Endothelial cell of umbilical vein (primary cell): ENCODE measurements around the gene ARHGEF6. TPM values are rescaled to one million over a fixed set of nuclear protein-coding genes. Genes with fewer than 3 reads are reported as not detected.
A peak's percentile ranks its signal among the peaks of the same experiment; 100 is the strongest.

Source experiments
- BruUV-seq: library from RNA; stranded (reverse); fragments of 400-500 nt; replicated peaks from 2 replicates; lab custom pipeline; 2021; lab: Mats Ljungman, UMichigan
- CTCF ChIA-PET: fragments of 300-600, 350-600 bp; sonication (Branson Sonifier 250); formaldehyde crosslinking; loops from one replicate; lab custom pipeline; 2021; ENCODE audit warnings: antibody characterized with exemption, inconsistent platforms; lab: Charles Lee
- POLR2A ChIA-PET: fragments of 300-600, 350-600 bp; sonication (Branson Sonifier 250); formaldehyde crosslinking; loops from one replicate; lab custom pipeline; 2021; ENCODE audit warnings: antibody characterized with exemption, inconsistent platforms; lab: Charles Lee
- DNase-seq: peaks from one replicate; pipeline ENCODE4 v3.0.0-alpha.2; 2011; ENCODE audit warnings: low read depth, low spot score
- FAIRE-seq: peaks from 2 replicates; lab custom pipeline; 2011; peaks lifted over from hg19 to GRCh38; lab: Jason Lieb, UNC
- H2AFZ ChIP-seq: 2 replicates; pipeline ENCODE4 v1.6.0; 2012; ENCODE audit warnings: low read depth, low read length, control low read depth, inconsistent platforms
- H3K27ac ChIP-seq: 2 replicates; pipeline ENCODE4 v1.5.1; 2011; ENCODE audit warnings: low read depth, mild to moderate bottlenecking, control low read depth, low read length, moderate library complexity; ENCODE audit not compliant: insufficient read depth
- H3K27me3 ChIP-seq, 2 experiments: 2 replicates each; pipeline versions ENCODE4 v1.6.0 to v1.6.1; 2011; ENCODE audit warnings: low read length in 2 of 2, mixed read lengths in 1 of 2; ENCODE audit not compliant: control insufficient read depth in 2 of 2, insufficient read depth in 2 of 2
- H3K36me3 ChIP-seq, 2 experiments: 2 replicates in 1 of 2; 3 replicates in 1 of 2; pipeline ENCODE4 v1.5.1; 2011; ENCODE audit warnings: low read length in 2 of 2, mild to moderate bottlenecking in 1 of 2, moderate library complexity in 1 of 2; ENCODE audit not compliant: control insufficient read depth in 2 of 2, insufficient read depth in 2 of 2; ENCODE audit errors: extremely low read depth in 1 of 2
- H3K4me1 ChIP-seq: 3 replicates; pipeline ENCODE4 v1.5.1; 2011; ENCODE audit warnings: mild to moderate bottlenecking, low read length; ENCODE audit not compliant: control insufficient read depth, insufficient read depth; ENCODE audit errors: extremely low read depth
- H3K4me2 ChIP-seq: 2 replicates; pipeline ENCODE4 v1.6.1; 2011; ENCODE audit warnings: low read length, control low read depth, mixed read lengths; ENCODE audit not compliant: insufficient read depth
- H3K4me3 ChIP-seq, 3 experiments: fragments of 200-600 bp in 1 of 3; sonication (generic), shearing (Covaris generic) in 1 of 3; replicated peaks in 1 of 3; 2 replicates each; pipeline ENCODE4 v1.5.1; 2011 to 2016; ENCODE audit warnings: control low read depth in 3 of 3, low read length in 3 of 3, mild to moderate bottlenecking in 2 of 3, inconsistent platforms in 1 of 3, low read depth in 1 of 3, moderate library complexity in 1 of 3; ENCODE audit not compliant: insufficient read depth in 1 of 3
- H3K79me2 ChIP-seq: 2 replicates; pipeline ENCODE4 v1.6.0; 2012; ENCODE audit warnings: low read length, inconsistent platforms; ENCODE audit not compliant: control insufficient read depth, insufficient read depth
- H3K9ac ChIP-seq: replicated peaks from 2 replicates; pipeline ENCODE3; 2011; ENCODE audit warnings: low read length, control low read depth; ENCODE audit not compliant: insufficient read depth; ENCODE audit errors: extremely low read depth
- H3K9me1 ChIP-seq: replicated peaks from 3 replicates; pipeline ENCODE4 v1.6.0; 2011; ENCODE audit warnings: mild to moderate bottlenecking, low read length; ENCODE audit not compliant: control insufficient read depth, insufficient read depth; ENCODE audit errors: extremely low read depth
- H3K9me3 ChIP-seq: replicated peaks from 2 replicates; pipeline ENCODE4 v1.5.1; 2012; ENCODE audit warnings: low read length, inconsistent platforms; ENCODE audit not compliant: control insufficient read depth, insufficient read depth
- H4K20me1 ChIP-seq: replicated peaks from 2 replicates; pipeline ENCODE3; 2011; ENCODE audit warnings: mild to moderate bottlenecking, low read length; ENCODE audit not compliant: control insufficient read depth, insufficient read depth; ENCODE audit errors: extremely low read depth
- CTCF ChIP-seq, 2 donors: IDR thresholded peaks; 1 replicate in 1 of 2; 2 replicates in 1 of 2; pipeline ENCODE4 v1.5.1; 2011; ENCODE audit warnings: low read length in 2 of 2, mild to moderate bottlenecking in 2 of 2, moderate library complexity in 2 of 2, control low read depth in 1 of 2, inconsistent platforms in 1 of 2, low read depth in 1 of 2; ENCODE audit not compliant: insufficient read depth in 1 of 2; ENCODE audit errors: extremely low read depth in 1 of 2
- POLR2A ChIP-seq: IDR thresholded peaks from 2 replicates; pipeline ENCODE4 v1.6.1; 2012; ENCODE audit warnings: low read depth, mild to moderate bottlenecking, control low read depth, low read length
- dilution Hi-C: fragments of 300-500 bp; cut with MboI; formaldehyde crosslinking; loops from one replicate; pipeline ENCODE4 v1.15.0; 2019; ENCODE audit warnings: low sequenced_read_pairs; ENCODE audit not compliant: extremely low pct_ligation_motif_present
- intact Hi-C: fragments of 100-400 bp; cut with micrococcal nuclease; formaldehyde crosslinking; loops from one replicate; pipeline ENCODE4 v1.10.0; 2022
- polyA plus RNA-seq, 4 experiments: library from polyadenylated mRNA; depleted of rRNA in 3 of 4; stranded (reverse) in 3 of 4; unstranded in 1 of 4; fragments of >200 nt; gene quantifications; 2 replicates each; pipeline versions ENCODE4 v1.2.1 to v1.2.3, GENCODE V29; 2011 to 2012; ENCODE audit warnings: missing spikeins in 1 of 4
- total RNA-seq: library from RNA; stranded (reverse); gene quantifications from 2 replicates; pipeline ENCODE4 v1.2.3, GENCODE V29; 2021

The ARHGEF6 gene
- total and polyA plus RNA-seq, 2 donors (not counting 3 experiments of a cell fraction or from before 2014, with no cell fraction given): 4.9 to 6.4 TPM

DNA sequence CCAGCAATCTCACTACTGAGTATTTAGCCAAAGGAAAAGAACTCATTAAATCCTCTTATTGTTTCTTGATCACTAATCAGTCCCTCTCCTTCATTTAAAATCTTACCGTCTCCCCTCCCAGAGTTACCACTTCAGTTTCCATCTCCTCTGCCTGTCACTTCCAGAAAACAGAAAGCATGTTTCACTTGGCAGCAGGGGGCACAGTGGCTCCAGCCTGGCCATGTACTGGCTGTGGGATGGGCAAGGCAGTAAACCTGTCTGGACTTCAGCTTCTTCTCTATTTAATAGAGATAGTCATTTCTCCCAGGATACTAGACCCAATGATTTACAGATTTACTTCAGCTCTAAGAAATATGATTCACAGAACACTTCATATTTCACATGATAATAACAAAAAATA, 69.6 kb downstream of the ARHGEF6 start:
- no peak overlapping the region for H2AFZ ChIP-seq
- no peaks in the 10 kb centered on the region for H3K9me3 ChIP-seq
- H3K27ac ChIP-seq: no peak overlapping the region
- no peaks in the 10 kb centered on the region for H4K20me1 ChIP-seq
- no peak for TF ChIP-seq POLR2A
- TF ChIP-seq CTCF (IDR thresholded peaks at IDR 0.05; ENCODE audit: extremely low read depth in 1 of 2, insufficient read depth in 1 of 2, low read depth in 1 of 2, low read length in 2 of 2): peak in 1 of 2 donors; percentile 29
- ChIA-PET CTCF (interaction anchor here (0.7 to 1.3 kb wide), 4 partner anchors 209 to 341 kb away, joined by 4 to 7 read pairs (median 5); no protein-coding TSS in a partner anchor), POLR2A (no interaction called here)
- H3K79me2 ChIP-seq: no peaks in the 10 kb centered on the region
- dilution Hi-C loops: no loop called here
- no peaks in the 10 kb centered on the region for H3K4me1 ChIP-seq
- FAIRE-seq (no peak), DNase-seq (peak; percentile 29)
- H3K36me3 ChIP-seq: no peaks in the 10 kb centered on the region
- H3K27me3 ChIP-seq: no peaks in the 10 kb centered on the region
- BruUV-seq: no TSS peak
- no peak overlapping the region for H3K9ac ChIP-seq
- no peak overlapping the region for H3K4me3 ChIP-seq
- intact Hi-C loops: loop anchor here (1.0 to 5.0 kb wide), 2 partner anchors 214 to 341 kb away; no protein-coding TSS in a partner anchor
- no peak overlapping the region for H3K4me2 ChIP-seq
- no peaks in the 10 kb centered on the region for H3K9me1 ChIP-seq

GRCh38 chrX:136710325-136710951, 70.3 kb downstream of the ARHGEF6 start:
- ChIA-PET CTCF (interaction anchor here (1.0 to 3.1 kb wide), 3 partner anchors 15 to 342 kb away, joined by 6 to 25 read pairs (median 7); no protein-coding TSS in a partner anchor), POLR2A (no interaction called here)
- Histone ChIP-seq H3K9me3 (no peaks in the 10 kb centered on the region), H3K36me3 (no peaks in the 10 kb centered on the region), H3K4me1 (no peaks in the 10 kb centered on the region), H3K9me1 (no peaks in the 10 kb centered on the region), H3K4me3 (no peak overlapping the region), H3K27ac (no peak overlapping the region), H3K9ac (no peak overlapping the region), H2AFZ (no peak overlapping the region), H4K20me1 (no peaks in the 10 kb centered on the region), H3K79me2 (no peaks in the 10 kb centered on the region), H3K27me3 (no peaks in the 10 kb centered on the region), H3K4me2 (no peak overlapping the region)
- intact Hi-C loops: loop anchor here (5.0 kb wide), 1 partner anchor 342 kb away; no protein-coding TSS in a partner anchor
- FAIRE-seq: no peak
- DNase-seq: peak; percentile 1
- TF ChIP-seq POLR2A: no peak
- dilution Hi-C loops: no loop called here
- BruUV-seq: no TSS peak
